Measurements from ENCODE around the gene DCC.
"Not testable (repeated sequence)": the region's sequence is repeated elsewhere in the genome, so short reads cannot be mapped to it uniquely, and the experiment has no call there.

DCC gene

DNA sequence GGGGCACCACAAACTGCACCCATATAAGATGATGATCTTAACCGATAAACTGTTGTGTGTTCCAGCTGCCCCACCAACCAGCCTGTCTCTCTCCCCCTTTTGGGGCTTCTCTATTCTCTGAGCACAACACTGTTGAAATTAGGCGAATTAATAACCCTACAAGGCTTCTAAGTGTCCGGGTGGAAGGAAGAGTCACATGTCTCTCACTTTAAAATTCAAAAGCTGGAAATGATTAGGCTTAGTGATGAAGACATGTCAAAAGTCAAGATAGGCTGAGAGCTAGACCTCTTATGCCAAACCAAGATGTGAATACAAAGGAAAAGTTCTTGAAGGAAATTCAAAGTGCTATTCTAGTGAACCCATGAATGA, 1102.4 kb downstream of the DCC start:
- DNase-seq: no peak

DNA sequence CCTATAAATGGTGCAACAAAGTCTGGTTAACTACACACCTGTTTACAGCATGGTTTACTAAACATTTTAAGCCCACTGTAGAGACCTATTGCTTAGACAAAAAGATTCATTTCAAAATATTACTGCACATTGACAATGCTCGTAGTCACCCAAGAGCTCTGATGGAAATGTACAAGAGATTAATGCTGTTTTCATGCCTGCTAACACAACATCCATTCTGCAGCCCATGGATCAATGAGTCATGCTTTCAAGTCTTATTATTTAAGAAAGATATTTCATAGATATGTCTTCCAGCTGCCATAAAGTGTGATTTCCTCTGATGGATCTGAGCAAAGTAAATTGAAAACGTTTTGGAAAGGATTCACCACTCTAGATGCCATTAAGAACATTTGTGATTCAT, 1103.3 kb downstream of the DCC start:
- no peak for DNase-seq

DNA sequence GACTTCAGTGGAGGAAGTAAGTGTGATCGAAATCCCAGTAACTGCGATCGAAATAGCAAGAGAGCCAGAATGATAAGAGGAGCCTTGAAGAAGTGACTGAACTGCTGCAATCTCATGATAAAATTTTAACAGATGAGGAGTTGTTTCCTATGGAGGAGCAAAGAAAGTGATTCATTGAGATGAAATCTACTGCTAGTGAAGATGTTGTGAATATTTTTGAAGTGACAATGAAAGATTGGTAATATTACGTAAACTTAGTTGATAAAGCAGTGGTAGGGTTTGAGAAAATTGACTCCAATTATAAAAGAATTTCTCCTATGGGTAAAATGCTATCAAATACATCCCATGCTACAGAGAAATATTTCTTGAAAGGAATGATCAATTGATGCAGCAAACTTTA, 1103.8 kb downstream of the DCC start:
- DNase-seq: no peak

DNA sequence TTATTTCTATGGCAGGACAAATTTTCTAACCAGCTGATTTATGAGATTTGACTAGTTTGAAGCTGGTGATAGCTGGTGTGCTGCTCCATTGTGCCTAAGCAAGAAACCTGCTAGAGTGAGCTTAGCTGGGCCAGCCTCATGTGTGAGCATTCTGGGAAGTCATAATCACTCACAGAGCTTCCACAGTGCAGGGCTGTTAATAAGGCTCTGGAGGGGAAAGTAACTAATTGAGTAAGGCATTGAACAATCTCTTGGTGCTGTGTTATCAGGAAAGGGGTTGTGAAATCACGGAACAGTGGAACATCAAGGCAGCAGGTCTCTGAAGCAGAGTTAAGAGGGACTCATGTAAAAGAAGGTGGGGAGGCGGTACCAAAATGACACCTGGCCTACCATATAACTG, 1111.9 kb downstream of the DCC start:
- no peak for DNase-seq

DNA sequence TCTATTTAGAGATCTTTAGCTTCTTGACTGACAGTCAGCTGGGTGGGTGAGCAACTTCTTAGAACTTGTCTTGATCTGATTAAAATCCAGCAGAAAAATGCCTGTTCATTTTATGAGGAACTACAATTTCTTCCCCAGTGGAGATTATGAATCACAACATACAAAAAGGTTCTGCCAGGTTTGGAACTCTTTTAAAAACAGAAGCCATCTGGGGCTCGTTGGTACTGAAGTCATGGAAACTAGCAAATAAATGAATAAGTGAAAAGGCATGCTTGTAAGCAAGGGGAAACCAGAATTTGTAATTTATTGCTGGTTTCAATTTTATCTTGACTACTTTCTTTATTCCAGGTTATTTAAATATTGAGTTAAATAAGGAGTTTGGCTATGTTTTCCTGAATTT, 1117.1 kb downstream of the DCC start:
- peak; percentile 80 for DNase-seq

DNA sequence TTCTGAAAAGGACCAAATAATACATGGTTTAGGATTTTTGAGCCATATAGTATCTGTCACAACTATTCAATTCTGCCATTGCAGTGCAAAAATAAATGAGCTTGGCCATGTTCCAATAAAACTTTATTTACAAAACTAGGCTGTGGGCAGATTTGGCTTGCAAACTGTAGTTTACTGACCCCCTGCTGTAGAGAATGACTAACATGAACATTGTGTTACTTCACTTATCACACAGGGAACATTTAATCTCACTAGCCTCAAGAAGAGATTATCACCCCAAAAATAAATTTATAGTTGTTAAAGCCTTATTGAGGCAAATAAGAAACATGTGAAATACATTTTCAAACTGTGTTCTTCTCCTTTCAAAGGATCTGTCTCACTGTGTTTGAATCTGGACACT, 1118.3 kb downstream of the DCC start:
- DNase-seq: peak; percentile 96

DNA sequence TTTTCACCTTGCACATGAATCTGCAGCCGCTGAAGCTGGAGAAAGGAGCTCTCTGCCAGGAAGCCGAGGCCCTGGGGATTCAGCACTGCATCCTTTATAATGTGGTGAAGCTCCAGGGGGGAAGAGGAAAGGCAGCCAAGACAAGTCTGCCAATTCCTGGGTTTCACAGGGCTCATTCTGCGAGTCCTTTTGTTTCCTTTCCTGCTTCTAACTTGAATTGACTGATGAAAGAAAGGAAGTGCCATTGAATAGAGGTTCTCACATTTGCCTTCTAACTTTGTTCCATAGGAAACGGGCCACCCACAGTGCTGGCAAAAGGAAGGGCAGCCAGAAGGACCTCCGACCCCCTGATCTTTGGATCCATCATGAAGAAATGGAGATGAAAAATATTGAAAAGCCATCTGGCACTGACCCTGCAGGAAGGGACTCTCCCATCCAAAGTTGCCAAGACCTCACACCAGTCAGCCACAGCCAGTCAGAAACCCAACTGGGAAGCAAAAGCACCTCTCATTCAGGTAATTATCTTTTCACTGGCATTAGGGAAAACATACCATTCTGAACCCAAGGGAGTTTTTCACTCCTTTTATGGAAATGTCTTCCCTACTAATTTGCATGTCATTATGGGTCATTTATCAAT, 1119.1 kb downstream of the DCC start:
- peak; percentile 100 for DNase-seq

DNA sequence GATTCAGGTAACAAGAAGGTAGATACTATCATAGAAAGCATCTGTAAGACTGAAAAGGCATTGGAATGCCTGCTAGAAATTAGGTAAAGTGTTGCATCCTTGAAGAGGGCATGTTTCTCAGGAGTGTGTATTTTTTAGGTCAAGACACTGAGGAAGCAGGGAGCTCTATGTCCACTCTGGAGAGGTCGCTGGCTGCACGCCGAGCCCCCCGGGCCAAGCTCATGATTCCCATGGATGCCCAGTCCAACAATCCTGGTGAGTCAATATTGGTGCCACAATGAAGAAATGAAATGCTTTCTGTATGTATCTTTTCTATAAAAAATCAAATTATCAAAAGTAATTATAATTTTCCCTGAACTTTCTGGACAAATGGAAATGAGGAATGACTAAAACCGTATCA, 1127.8 kb downstream of the DCC start:
- DNase-seq: no peak

DNA sequence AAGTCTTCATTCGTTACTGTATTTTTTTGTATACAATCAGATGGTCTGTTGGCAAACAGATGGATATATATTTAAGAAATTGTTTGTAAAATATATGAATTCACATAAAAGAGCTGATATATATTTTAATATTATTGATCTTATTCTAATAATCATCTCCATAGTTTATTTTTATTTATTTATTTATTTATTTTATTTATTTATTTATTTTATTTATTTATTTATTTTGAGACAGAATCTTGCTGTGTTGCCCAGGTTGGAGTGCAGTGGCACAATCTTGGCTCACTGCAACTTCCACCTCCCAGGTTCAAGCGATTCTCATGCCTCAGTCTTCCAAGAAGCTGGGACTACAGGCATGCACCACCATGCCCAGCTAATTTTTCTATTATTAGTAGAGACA, 1128.2 kb downstream of the DCC start:
- not testable (repeated sequence) for DNase-seq

DNA sequence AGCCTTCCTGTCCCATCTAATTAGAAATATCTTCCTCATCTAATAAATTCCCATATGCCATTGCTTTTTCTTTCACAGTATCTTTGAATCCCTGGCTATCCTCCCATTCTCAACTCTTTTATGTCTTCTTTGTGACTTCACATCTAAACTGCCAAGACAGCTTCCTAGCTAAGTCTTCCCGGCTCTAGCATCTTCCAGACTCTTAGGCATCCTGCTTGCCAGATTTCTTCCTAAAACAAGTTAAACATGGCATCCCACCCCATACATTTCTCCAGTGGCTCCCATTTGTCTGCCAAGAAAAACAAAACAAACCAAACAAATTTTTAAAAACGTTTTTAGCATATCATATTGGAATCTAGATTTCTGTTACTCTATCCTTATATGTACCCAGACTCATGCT, 1132.5 kb downstream of the DCC start:
- DNase-seq: no peak

DNA sequence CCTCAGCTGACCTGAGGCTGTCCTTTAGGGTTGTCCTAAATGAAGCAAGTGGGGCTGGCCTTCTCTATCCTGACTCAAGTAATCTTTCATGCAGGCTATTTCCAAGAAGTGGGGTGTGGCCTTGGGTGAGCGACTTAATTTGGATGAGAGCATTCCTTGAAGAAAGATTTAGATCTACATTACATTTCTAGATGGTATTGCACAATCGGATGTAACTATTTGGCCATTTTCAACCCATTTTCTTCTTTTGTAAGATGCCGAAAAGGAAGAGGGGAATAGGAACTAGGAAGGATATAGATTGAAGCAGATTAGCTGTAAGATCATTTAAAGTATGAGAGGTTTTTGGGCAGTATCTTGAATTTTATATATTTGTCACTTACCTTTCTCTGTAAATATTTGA, 1138.2 kb downstream of the DCC start:
- no peak for DNase-seq

DNA sequence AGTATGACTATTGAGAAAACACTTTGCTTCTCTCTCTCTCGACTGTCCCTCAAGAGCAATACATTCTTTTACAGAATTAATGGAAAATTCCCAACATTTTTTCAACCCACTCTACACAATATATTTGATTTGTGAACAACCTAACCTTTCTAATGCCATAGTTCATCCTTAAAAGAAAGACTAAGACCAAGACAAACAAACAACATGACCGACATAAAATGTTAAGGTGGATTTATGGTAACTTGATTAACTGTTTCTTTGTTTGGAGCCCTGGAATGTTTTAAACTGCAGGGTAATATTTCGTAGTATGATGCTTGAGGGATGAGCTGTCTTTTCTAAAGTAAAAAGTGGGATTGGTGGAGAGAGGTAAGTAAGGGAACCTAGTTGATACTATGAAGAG, 1146.3 kb downstream of the DCC start:
- DNase-seq: no peak

DNA sequence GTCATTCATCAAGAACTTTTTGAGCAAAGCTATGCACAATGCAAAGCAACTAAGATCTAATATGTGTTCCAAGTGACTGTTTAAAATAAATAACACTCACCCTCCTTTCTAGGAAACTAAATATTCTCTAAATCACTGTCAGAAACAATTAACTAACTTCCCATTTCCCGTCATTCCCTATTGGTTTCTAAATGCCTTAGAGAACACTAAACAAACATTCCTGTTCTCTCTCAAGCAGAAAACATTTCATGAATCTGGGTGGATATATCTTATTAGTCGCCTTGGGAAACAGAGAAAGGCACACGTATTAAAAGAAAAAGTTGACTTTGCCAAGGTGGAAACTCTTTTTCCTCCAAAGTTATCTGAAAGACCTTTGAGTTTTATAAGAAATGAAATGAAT, 1149.3 kb downstream of the DCC start:
- DNase-seq: peak; percentile 39

DNA sequence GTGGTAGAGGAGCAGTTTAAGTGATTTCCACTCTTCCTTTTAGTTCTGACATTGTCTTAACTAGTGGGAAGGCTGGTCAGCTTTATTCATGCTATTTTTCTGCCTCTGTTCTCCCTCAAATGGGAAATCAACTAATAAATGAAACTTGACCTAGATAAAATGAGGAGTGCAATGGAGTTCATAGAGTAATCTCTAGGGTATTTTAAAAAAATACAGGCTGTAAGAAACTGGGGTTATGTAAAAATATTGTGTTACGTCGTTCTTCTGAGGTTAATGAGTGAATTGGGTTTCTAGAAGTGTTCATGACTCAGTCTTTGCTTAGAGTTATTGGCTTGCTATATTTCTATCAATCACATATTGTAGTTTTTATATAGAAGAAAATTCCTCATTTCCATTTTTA, 1150.0 kb downstream of the DCC start:
- no peak for DNase-seq

DNA sequence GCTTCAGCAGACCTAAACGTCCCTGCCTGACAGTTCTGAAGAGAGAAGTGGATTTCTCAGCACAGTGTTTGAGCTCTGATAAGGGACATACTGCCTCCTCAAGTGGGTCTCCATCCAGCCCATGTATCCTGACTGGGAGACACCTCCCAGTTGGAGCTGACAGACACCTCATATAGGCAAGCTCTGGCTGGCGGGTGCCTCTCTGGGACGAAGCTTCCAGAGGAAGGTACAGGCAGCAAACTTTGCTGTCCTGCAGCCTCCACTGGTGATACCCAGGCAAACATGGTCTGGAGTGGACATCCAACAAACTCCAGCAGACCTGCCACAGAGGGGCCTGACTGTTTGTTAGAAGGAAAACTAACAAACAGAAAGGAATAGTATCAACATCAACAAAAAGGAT, 1156.0 kb downstream of the DCC start:
- DNase-seq: no peak

DNA sequence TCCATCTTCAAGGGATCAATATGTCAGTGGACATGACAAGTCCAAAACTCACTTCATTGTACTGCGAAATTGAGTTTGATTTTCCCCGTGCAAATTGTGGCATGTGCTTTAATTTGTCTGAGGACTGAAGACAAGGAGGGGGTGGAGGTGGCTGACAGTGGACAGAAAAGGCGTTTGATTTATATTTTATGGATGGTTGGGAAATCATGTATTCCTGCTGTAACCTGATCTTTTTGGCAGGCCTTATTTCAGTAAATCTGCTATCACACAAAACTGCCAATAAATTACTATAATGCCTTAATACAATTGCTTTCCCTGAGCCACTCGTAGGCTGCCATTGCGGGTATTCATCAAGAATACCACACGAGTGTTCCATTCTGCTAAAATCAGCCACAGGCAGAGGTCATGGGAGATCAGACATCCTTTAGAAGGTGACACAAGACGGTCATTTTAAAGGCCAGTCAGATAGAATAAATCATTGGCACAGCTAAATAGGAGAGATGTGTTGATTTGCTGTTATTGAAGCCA, 1164.0 kb downstream of the DCC start:
- peak; percentile 72 for DNase-seq

DNA sequence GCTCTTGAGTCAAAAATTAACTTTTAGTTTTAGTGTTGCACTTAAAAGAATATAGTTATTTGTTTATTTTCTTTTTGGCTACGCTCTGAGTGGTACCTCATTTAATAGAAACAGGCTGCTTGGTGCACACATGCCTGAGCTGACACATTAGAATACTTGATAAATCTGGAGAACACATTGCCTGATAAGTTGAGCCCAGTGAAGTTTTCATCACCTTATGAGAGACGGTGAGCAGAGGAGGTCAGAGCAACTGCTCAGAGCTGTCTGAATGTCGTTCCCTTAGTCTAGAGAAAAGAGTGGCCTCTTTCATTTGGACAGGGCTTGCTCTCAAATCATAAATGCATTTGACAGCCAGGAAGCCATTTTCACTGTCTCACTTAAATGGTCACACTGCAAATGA, 1168.5 kb downstream of the DCC start:
- no peak for DNase-seq

DNA sequence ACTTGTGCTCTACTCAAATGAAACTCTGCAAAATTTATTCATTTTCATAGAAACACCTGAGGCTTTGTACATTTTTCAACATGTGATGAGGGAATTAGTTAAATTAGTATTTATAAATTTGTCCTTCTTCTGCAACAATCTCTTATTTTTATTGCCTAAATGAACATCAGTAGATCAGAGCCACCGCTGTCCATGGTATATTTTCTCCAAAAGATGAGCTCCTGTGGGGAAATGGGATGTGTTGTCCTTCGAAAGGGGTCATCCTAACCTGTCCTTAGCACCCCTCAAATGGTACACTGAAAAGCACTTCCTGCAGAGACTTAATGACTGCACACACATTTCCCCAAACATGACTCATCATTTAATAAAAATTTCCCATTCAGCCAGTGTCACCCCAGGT, 1169.9 kb downstream of the DCC start:
- DNase-seq: peak; percentile 75

DNA sequence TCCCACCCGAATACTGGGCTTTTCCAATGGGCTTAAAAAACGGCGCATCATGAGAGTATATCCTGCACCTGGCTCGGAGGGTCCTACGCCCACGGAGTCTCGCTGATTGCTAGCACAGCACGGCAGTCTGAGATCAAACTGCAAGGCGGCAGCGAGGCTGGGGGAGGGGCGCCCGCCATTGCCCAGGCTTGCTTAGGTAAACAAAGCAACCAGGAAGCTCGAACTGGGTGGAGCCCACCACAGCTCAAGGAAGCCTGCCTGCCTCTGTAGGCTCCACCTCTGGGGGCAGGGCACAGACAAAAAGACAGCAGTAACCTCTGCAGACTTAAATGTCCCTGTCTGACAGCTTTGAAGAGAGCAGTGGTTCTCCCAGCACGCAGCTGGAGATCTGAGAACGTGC, 1171.7 kb downstream of the DCC start:
- DNase-seq: not testable (repeated sequence)

DNA sequence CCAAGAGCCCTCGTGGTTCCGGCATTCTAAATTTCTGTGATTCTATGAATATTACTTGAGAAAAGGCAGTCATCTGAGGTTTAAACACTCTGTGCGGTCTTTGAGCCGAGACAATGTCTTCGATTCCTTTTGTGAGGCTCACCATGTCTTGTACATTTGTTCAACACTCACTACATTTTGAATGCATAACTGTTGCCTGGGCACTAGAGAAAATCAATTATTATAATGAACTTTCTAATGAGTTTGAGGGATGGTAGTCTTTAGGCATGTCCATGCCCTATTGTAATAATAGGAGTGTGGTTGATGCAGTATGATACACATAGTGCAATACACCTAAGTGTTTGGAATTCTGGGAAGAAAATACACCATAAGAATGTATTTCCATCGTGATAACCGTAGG, 1181.1 kb downstream of the DCC start:
- no peak for DNase-seq

DNA sequence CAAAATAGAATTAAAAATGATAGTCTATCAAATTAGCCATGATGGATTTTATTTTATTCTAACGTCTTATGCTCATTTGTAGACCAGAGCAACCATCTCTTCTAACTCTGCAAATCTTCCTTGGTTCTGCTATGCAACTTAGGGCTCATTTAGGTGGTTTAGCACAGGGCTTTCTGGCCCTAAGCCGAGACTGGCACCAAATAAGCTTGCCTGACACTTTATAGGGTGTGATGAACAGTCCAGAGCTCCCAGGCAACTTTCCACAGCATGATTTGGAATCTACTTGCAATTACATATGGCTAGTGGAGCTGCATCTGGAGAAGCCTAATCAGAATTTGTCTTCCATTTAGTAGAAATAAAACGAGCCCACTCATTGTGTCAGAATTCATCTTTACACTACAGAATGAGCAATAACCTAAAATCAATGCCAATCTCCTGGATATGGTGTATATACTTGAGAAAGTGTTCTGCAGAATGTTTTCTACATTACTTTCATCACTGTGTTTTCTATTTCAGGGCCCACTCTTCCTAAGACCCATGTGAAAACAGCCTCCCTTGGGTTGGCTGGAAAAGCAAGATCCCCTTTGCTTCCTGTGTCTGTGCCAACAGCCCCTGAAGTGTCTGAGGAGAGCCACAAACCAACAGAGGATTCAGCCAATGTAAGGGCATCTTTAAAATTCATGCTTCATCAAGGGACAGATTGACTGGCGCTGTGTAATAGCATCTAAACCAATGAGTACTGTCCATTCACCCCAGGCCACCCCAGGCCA, 1186.3 kb downstream of the DCC start:
- DNase-seq: no peak

DNA sequence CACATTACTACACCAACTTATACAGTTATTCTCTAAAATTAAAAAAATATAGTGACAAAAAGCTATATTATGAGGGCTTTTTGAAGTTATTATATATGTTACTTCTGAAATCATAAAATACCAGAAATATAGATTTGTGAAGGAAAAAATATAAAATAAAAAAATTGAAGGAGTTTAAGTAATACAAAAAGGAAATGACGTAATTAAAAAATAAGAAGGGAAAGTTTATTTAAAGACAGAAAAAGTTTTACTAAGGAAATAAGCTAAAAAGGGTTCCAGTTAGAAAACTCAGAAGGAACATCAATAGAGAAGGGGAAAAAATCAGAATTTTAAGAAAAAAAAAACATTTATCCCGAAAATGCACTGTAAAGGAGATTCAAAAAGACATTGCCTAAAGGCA, 1187.4 kb downstream of the DCC start:
- no peak for DNase-seq

DNA sequence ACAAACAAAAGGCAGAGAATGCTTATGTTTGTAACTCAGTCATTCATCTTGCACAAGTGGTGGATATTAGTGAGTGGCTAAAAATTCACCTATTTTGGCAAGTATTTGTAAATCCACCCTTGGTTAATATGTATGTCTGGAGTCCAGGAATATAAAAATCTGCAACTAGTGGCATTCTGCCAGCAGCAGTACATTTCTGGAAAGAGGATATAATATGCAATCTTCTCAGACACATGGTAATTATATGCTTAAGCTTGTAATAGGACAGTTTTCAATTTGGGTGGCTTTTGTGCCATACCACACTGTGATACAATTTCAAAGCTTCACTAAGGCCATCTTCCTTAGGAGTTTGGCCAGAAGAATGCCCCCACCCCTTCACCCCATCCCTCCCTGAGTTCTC, 1191.2 kb downstream of the DCC start:
- peak; percentile 43 for DNase-seq

DNA sequence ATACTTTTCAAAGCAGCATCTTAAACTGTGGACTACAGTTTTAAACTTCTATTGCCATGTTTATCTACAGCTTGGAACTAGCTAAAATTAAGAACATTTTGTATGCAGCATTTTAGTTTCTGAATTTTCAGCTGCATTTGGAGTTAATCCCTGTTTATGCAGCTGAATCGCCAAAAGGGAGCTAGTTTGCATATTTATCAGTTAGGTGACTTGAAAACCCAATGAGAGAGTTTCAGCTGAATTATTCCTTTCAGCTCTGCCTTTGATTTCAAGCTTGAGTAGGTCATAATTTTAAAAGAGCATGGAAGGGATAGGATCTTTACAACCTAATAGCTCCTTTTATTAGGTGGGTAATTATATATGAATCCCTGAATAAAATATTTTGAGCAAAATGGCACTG, 1191.9 kb downstream of the DCC start:
- DNase-seq: no peak

DNA sequence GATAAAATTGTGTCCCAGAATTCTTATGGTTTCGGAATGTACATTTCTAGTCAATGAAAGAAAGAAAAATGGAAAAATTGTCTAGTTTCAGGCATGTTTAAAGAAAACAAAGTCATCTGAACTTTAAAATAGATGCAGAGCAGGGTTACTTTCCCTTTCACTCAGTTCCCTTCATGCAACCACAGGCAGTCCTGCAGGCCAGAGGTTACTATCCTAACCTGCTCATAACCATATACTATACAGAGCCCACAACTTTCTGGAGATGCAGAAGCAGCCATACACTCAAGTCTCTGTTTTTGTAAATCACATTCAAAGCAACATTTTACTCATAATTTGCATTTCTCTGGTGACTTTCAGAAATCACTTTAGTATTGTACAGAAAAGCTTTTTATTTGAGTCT, 1194.2 kb downstream of the DCC start:
- no peak for DNase-seq
